Stimulated activated CD4-positive, alpha-beta T cell treated with anti-CD3 and anti-CD28 coated beads, TNF-alpha, amount 100 ng/mL, for 1 hour (primary cell): ENCODE data around the gene UBE2G1.

Experiments
- DNase-seq, 3 donors: peaks; one replicate each; pipeline ENCODE4 v3.0.0-alpha.2; 2020; ENCODE audit warnings: low read depth in 3 of 3, low spot score in 1 of 3

UBE2G1 gene

DNA sequence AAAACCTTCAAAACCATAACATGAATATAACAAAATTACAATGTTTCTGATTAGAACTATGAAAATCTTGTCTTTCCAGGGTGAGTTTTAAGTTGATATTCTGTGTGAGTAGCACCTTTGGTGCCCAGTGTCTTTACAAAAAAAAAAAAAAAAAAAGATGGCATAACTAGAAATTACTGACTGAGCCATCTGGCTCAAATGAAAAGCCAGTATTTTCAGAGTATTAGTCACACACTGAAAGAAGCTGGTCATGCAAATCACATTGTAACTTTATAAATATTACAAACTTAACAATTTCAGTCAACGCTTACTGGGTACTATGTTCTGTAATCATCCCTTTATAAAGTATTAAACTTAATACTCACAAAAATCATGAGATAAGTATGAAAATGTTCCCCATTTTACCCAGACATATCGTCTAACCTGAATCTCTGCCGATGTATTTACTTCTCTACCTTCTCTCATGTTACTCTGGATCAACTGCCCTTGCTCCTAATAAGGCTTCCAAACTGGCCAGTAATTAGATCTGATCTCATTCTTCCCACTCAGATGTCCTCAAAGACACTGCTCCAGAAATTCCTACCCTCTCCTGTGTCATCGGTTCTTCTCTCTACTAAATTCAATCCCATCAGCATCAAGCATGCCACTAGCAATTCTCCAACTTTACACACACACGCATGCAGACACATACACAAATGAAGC lies 25.4 kb downstream of the UBE2G1 start:
- no peak for DNase-seq

DNA sequence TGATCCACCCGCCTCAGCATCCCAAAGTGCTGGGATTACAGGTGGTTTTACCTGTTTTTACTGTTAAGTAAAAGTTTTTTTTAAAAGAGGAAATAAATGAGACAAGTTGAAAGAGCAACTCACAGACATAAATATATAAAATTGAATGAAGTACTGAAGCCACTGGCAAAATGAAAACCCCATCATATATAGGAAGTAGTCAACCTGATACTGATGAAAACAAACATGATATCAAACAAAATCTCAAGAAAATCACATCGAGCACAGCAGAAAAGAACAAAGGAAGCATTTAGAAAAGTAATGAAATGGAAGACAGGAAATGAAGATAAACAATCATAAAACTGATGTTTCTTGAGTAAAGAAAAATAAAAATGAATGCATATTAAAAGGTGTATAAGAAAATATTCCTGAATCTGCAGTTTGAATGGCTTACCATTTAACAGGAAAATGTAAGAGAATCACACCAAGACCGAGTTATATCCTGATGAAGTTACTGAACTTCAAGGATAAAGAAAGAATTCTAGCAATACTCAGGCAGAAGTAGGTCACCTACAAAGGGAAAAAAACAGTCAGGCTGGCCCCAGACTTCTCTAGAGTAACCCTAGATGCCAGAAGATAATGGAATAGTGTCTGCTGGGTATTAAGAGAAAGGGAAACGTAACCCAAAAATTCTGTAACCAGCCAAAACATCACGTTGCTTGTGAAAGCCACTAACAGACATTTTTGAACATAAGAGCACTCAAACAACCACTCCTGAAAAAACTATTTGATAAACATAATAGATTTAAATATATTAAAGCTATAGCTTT lies 31.5 kb downstream of the UBE2G1 start:
- DNase-seq = no peak

DNA sequence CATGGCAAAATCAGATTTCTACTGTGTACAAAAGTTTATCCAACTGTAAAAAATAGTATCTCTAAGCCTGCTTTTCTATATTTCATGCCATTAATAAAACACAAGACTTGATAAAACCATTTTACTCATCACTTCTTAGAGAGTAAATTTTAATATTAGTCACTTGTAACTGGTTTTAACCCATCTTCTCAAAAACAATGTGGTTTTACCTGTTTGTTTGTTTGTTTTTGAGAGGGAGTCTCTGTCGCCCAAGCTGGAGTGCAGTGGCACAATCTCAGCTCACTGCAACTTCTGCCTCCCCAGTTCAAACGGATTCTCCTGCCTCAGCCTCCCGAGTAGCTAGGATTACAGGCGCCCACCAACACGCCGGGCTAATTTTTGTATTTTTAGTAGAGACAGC lies 32.1 kb downstream of the UBE2G1 start:
- DNase-seq = no peak

DNA sequence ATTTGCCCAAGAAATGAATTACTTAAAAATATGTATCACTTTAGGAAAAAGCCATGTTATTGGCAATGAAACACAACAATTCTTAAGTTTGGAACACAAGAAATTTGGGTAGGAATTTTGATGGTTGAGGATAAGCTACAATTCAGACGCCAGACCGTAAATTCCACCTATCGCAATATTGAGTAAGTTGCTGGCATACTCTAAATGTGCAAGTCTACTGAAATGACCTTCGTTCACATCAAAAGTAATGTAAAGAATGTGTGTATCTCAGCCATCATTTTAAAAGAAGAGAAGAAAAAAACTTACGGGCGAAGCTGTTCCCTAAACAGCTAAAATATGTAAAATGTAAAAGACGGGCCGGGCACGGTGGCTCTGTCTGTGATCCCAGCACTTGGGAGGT lies 33.4 kb downstream of the UBE2G1 start:
- no peak for DNase-seq

DNA sequence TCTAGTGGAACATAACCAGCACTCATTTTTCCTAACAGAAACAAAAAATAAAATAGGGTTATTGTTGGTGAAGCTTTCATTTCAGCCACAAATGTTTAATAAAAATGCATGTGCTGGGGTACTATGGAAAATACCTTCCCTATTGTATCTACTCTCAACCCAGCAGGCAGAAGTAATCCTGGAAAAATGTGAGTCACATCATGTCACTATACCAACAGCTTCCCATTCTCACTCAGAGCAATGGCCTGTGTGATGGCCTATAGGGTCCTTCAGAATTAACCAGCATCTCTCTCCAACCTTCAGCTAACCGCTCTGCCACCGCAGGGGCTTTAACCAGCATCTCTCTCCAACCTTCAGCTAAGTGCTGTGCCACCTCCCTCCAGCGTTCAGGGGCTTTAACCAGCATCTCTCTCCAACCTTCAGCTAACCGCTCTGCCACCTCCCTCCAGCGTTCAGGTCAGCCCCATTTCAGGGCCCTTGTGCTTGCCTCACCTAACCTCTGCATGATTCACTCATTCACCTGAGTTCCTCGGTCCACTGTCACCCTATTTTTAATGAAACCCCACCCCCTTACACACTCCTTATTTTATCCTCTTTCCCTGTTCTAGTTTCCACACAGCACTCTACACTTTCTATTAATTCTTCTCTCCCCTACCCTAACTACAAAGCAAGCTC lies 34.0 kb downstream of the UBE2G1 start:
- no peak for DNase-seq

DNA sequence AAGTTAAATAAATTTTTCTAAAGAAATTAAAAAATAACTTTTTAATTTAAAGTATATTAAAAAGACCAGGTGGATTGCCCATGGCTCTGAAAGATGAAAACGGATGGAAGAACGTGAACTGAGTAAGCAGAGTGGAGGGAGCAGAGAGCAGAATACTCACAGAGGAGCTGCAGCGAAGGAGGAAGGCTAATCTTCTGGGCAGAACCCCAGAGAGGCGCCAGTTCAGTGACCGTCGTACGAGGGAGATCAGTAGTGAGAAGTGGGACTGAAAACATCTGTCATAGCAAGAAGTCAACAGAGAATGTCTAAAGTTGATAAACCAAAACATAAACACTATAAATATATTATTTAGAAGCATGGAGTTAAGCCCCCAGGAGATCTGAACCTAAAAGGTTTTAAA lies 34.9 kb downstream of the UBE2G1 start:
- DNase-seq = no peak

DNA sequence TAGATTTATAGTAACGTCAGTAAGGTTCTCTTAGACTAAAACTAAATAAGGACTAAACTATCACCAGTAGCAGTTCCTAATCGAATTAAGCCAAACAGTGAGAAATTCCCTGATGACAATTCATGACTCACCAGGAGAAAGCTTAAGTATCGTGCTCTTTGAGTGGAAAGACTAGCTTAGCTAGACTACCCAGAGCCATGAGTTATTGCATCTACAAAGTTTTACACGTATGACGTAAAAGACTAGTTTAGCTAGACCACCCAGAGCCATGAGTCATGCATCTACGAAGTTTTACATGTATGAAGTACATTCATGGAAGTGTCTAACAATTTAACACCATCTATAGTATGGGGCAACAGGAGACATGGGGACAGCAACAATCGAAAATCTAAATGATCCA lies 36.6 kb downstream of the UBE2G1 start:
- DNase-seq = no peak

DNA sequence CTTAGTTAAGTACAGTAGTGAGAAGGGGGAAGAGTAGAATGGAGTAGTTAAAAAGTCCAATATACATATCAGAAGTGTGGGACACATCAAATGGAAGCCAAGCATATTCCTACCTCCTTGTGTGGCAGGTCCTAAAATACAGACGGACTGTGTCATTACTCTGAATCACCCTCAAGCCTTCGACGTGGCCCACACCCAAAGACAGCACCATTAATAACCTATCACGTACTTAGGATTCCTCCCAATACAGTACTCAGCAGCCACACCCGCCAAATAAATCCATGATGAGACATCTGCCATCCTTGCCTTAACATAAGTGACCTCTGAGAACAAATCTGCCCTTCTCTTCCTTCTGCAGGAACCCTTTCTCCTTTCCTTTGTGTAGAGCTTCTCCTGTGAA lies 38.9 kb downstream of the UBE2G1 start:
- DNase-seq = no peak

DNA sequence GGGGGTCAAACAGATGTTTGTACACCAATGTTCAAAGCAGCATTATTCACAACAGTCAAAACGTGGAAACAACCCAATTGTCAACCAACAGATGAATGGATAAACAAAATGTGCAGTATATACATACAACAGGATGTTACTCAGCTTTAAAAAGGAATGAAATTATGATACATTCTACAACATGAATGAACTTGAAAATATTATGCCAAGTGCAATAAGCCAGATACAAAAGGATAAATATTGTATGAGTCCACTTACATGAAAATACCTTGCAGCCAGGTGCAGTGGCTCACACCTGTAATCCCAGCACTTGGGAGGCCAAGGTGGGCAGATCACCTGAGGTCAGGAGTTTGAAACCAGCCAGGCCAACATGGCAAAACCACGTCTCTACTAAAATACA lies 39.9 kb downstream of the UBE2G1 start:
- DNase-seq = no peak

DNA sequence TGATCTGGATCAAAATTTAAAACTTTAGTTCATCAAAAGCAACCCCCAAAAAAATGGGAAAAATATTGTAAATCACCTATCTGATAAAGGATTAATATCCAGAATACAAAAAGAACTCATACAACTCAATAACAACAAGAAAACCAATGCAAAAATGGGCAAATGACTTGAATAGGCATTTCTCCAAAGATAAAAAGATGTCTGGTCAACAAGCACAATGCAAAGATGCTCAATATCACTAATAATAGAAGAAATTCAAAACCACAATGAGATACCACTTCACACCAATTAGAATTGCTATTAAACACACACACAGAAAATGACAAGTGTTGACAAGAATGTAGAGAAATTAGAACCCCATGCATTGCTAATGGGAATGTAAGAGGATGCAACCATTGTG lies 40.4 kb downstream of the UBE2G1 start:
- no peak for DNase-seq

DNA sequence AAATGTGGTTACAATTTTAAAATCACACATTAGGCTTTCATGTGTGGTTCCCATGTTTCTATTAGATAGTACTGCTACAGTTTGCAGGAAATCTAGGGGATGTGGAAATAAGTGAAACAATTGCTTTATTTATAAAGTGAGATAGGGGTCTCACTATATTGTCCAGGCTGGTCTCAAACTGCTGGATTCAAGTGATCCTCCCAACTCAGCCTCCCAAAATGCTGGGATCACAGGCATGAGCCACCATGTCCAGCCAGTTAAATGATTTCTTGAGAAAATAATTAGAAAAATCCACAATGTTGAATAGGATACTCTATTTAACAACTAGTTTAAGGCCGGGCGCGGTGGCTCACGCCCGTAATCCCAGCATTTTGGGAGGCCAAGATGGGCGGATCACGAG lies 42.0 kb downstream of the UBE2G1 start:
- no peak for DNase-seq

DNA sequence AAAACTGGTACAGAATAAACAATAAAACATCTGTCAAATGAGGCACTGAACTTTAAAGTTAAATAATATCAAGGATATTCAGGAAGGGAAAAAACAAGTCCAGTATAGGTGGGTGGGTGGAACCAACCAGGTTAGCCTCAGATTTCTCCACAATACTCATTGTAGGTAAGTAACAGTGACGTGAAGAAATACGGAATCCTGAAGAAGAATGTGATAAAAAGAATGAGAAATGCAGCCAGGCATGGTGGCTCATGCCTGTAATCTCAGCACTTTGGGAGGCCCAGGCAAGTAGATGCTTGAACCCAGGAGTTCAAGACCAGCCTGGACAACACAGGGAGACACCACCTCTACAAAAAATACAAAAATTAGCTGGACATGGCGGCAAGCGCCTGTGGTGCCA lies 47.3 kb downstream of the UBE2G1 start:
- no peak for DNase-seq

DNA sequence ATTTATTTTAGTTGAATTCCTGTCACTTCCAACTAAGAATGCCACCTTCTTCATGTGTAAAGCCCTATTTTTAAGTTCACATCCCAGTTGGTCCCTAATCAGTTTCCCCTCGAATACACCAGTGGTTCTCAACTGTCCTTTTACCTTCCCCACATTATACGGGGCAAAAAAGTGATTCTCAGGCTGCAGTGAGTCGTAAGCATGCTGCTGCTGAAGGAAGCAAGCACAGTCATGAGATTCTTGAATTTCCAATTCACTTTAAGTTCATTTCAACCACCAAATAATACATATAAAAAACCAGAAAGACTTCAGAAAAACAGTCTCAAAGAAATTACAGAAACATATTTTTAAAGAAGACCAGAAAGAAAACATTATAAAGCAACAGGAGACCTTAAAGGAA lies 47.9 kb downstream of the UBE2G1 start:
- no peak for DNase-seq

DNA sequence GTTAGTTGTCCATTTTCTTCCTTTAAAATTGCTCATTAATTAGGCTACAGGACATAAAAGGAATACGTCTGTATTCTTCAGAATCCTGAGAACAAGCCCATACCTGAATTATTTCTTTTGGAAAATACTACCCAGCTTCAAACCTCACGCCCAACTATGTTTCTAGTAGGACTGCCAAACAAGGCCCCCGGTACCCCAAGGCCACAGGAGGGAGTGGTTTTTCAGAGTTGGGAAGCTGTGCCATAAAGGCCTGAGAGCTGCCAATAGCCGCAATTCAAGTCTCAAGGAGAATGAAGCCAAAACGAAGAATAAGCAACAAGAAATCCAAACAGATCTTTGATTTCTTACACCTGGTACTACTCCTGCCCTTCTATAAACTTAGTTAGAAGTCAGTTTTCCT lies 48.3 kb downstream of the UBE2G1 start:
- no peak for DNase-seq

DNA sequence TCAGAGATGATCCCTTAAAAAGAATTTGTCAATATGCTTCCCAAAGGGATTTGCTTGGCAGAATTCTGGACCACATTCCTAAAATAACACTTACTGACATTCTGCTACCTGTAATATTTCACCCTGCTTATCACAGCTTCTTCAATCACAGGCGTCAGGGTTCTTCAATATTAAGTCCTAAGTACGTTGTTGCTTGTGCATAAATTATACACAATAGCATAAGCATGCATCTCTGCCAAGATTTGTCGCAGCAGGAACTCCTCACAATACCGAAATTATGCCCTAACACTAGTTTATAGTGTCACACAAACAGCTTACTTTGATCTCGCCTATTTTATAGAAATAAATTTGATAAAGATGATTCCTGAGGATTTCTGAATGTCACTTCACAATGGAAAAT lies 48.9 kb downstream of the UBE2G1 start:
- no peak for DNase-seq

DNA sequence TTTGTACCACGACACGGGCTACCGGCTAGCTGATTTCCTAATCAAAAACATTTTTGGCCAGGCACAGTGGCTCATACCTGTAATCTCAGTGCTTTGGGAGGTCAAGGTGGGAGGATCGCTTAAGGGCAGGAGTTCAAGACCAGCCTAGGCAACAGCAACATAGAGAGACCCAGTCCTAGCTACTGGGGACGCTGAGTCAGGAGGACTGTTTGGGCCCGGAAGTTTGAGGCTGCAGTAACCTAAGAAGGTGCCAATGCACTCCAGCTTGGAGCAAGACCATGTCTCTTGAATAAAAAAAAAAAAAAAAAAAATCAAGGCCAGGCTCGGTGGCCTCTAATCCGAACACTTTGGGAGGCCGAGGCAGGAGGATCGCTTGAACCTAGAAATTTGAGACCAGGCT lies 49.8 kb downstream of the UBE2G1 start:
- no peak for DNase-seq

DNA sequence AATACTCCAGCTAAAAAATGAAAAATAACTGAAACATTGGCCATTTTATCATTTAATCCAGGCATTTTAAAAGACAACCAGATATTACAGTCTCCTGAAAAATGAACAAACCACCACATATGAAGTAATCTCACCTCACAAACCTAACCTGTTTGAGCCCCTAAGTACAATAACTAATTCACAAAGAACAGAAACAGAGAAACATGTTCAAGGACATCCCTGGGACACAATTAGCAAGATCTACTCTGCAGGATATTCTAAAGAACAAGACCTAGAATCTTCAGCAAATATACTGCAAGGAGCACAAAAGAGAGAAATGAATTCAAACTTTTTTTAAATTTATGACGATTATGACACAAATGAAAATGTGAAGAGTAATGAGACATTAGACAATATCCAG lies 51.9 kb downstream of the UBE2G1 start:
- no peak for DNase-seq

DNA sequence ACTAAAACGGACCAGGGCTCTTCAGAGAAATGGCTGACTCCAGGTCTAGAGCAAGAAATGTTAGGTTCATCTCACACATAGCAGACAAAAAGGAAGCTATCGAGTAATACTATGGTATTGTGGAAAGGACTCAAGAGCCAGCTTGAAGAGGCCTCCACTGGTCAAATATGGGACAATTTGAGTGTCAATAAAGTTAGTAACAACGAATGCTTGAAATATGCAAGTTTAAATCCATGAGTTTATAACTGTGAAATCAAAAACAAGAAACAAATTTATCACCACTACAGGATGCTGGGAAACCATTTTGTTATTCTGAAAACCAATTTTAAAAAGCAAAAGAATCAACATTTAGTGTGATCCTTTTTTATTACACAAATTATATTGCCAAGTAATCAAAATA lies 52.3 kb downstream of the UBE2G1 start:
- DNase-seq = no peak

DNA sequence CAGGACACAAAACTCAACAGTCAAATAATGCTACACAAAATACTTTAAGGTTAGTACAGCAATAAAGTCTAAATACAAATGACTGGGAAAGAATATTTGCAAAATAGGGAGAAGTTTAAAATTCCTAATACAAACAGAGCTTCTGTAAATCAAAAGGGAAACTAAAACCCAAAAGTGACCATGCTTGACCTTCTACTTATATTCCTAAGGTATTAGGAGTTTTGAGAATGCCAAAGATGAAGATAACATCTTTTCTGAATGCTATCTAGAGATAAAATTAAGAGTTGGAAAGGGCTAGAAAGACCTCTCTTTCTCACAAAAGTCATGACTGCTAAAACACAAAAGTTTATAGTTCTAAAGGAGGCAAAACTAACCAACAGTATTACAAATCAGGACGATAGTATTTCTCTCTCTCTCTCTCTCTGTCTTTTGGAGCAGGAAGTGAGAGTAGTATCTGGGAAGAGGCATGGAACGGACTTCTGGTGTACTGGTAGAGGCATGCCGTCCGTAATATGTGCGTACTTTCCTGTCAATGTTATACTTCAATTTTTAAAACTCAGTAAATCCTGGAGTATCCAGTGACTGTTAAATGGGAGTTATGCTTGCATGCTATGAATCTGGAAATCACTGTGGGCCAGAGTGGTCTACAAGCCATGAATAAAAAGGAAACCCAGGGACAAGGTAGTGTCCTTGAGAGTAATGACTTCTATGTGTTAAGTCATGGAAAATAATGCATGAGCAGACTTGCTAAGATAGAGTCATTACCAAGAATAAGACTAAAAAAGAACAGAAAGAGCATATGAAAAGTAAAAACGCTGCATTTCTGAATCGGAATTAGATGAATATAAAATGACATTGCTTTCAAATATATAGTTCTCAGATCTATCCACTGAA lies 53.0 kb downstream of the UBE2G1 start:
- DNase-seq = no peak

DNA sequence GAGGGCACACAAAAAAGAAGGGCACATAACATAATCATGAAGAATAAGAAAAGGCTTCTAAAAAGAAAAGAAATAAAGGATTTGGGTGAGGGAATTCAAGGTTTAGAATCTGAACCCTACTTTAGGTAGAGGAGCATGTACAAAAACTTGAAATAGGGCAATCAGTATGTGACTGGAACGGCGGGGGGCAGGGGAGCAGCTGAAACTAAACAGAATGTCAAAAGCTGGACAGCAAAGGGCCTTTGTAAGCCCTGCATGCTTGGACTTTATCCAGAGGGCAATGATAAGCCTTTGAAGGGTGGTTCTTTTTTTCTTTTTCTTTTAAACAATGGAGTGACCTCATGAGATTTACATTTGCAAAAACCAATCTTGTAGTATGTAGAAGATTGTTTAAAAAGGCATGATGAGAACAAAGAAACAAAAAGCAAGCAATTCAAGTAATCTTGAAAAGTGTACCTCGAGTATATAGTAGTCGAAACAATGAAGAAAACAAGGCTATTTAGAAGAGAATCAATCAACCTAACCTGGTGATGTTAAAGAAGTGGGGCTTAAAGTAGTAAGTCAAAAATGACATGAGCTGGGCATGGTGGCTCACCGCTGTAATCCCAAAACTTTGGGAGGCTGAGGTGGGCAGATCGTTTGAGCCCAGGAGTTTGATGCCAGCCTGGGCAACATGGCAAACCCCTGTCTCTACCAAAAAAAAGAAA lies 56.0 kb downstream of the UBE2G1 start:
- DNase-seq = no peak

DNA sequence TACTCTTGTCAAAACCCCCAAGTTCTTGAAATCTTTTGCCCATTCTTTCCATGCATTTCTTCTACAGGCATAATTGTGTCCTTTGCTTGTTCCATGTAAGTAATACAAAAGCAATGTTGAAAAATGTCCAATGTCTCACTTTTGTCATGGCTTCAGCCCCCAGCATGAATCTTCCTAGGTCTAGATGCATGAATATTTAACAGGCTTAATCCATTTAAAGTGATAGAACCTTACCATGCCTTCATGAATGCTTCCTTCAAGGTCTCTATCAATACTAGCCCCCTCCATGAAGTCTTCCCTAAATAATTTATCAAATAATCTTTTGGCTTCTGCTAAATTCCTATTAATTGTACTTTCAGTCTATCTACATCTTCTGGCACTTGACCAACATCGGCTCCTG lies 56.6 kb downstream of the UBE2G1 start:
- DNase-seq = no peak
